Activated CD8-positive, alpha-beta T cell treated with anti-CD3 and anti-CD28 coated beads for 36 hours (primary cell): ENCODE results near the gene NKD2. TPM values are rescaled to one million over a fixed set of nuclear protein-coding genes. Genes with fewer than 3 reads are reported as not detected.
A peak's percentile ranks its signal among the peaks of the same experiment; 100 is the strongest.

Source experiments
- ATAC-seq: fragments of 200-7000 bp; cut with Tn5 transposase; one replicate; pipeline ENCODE4 v1.10.0; 2021; ENCODE audit warnings: mild to moderate bottlenecking, moderate library complexity
- CTCF ChIA-PET: fragments of 350-600 bp; sonication (Branson Sonifier 250); formaldehyde crosslinking; loops from one replicate; lab custom pipeline; 2021; ENCODE audit warnings: antibody characterized with exemption; lab: Charles Lee
- POLR2A ChIA-PET: fragments of 350-600 bp; sonication (Branson Sonifier 250); formaldehyde crosslinking; loops from one replicate; lab custom pipeline; 2021; ENCODE audit warnings: antibody characterized with exemption; lab: Charles Lee
- DNase-seq: peaks from one replicate; pipeline ENCODE4 v3.0.0-alpha.2; 2020
- H3K27ac Mint-ChIP-seq: one replicate; pipeline ENCODE4 v1.8.0; 2021; ENCODE audit warnings: mild to moderate bottlenecking, mixed read lengths
- H3K27me3 Mint-ChIP-seq: one replicate; pipeline ENCODE4 v1.8.0; 2021; ENCODE audit warnings: mixed read lengths
- H3K36me3 Mint-ChIP-seq: one replicate; pipeline ENCODE4 v1.8.0; 2021; ENCODE audit warnings: low read depth, mixed read lengths
- H3K4me1 Mint-ChIP-seq: one replicate; pipeline ENCODE4 v1.8.0; 2021; ENCODE audit warnings: low read depth, mixed read lengths
- H3K4me3 Mint-ChIP-seq: one replicate; pipeline ENCODE4 v1.8.0; 2021; ENCODE audit warnings: mild to moderate bottlenecking, moderate library complexity, mixed read lengths
- H3K9me3 Mint-ChIP-seq: one replicate; pipeline ENCODE4 v1.8.0; 2021; ENCODE audit warnings: mixed read lengths
- intact Hi-C: fragments of 100-400 bp; cut with micrococcal nuclease; formaldehyde crosslinking; loops from one replicate; pipeline ENCODE4 v1.10.0; 2022
- total RNA-seq, 2 experiments: library from RNA; stranded (reverse); gene quantifications; one replicate each; pipeline ENCODE4 v1.2.3, GENCODE V29; 2021
- TF ChIP-seq, protein P1 (sequence below): fragments of 200-600 bp; IDR thresholded peaks from one replicate; pipeline ENCODE4 v1.8.0; 2022; ENCODE audit warnings: antibody characterized with exemption, mild to moderate bottlenecking

NKD2 gene
- total RNA-seq, 2 experiments from 2014 or later: 1.5 to 2.3 TPM

DNA sequence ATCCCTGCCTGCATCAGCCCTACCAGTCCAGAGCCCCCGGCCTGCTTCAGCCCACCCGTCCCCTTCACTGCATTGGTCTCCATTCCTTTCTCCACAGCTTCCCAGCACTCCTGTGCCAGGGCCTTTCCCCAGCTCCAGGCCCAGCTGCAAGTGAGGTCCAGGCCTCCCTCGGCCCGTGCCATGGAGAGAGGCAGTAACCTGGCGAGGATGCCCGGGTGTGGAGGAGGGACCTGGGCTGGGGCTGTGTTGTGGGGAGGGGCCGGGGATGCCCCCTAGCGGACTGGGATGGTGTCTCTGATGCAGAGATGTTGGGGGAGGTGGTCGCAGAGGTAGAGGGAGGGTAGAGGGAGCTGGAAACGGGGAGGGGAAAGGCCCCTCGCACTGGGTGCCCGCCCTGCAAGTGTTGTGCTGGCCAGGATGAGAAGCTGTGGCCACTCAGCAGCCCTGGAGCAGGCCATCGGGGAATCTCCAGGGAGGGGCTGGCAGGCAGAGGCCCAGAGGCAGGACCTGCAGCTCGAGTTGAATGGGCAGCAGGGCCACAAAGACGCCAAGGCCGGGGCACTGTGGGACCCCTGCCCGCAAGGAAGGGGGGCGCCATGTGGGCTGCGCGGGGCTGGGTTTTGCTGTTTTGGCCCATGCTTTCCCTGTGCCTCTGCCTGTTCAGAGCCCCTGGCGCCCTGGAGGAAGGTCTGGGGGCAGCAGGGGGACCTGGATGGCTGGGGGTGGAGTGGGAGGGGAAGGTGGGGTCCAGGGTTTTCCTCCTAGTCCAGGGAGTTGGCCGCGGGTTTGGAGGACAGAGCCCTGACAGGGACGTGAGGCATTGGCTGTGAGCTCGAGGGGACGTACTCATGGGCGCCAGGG is 26.0 kb upstream of the NKD2 start:
- Mint-ChIP-seq H3K27ac (no peak overlapping the region), H3K4me3 (no peak overlapping the region), H3K4me1 (peaks cover 15% of the 10 kb centered on the region), H3K27me3 (peaks cover 12% of the 10 kb centered on the region), H3K36me3 (no peaks in the 10 kb centered on the region), H3K9me3 (peaks cover 2% of the 10 kb centered on the region)
- intact Hi-C loops: no loop called here
- ATAC-seq (peak; percentile 39), DNase-seq (no peak)
- TF ChIP-seq, protein P1, sequence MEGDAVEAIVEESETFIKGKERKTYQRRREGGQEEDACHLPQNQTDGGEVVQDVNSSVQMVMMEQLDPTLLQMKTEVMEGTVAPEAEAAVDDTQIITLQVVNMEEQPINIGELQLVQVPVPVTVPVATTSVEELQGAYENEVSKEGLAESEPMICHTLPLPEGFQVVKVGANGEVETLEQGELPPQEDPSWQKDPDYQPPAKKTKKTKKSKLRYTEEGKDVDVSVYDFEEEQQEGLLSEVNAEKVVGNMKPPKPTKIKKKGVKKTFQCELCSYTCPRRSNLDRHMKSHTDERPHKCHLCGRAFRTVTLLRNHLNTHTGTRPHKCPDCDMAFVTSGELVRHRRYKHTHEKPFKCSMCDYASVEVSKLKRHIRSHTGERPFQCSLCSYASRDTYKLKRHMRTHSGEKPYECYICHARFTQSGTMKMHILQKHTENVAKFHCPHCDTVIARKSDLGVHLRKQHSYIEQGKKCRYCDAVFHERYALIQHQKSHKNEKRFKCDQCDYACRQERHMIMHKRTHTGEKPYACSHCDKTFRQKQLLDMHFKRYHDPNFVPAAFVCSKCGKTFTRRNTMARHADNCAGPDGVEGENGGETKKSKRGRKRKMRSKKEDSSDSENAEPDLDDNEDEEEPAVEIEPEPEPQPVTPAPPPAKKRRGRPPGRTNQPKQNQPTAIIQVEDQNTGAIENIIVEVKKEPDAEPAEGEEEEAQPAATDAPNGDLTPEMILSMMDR: no peak
- ChIA-PET CTCF (interaction anchor here (0.8 to 1.9 kb wide), 3 partner anchors 13 to 59 kb away, joined by 3 to 6 read pairs (median 3); no protein-coding TSS in a partner anchor), POLR2A (no interaction called here)

DNA sequence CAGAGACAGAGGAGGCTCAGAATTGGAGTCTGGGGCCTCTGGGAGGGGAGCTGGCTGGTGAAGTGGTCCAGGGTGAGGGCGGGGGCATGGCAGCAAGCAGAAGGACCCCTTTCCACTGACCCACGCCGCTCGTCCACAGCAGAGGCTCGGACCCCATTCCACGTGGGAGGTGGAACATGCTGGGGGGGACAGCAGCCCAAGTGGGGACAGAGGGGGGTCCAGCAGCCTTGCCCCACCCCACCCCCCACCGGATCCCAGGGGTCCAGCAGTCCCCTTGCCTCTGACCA is 25.4 kb upstream of the NKD2 start:
- POLR2A ChIA-PET: no interaction called here
- ATAC-seq (no peak), DNase-seq (no peak)
- Mint-ChIP-seq H3K4me1 (peaks cover 15% of the 10 kb centered on the region), H3K4me3 (no peak overlapping the region), H3K27ac (no peak overlapping the region), H3K36me3 (no peaks in the 10 kb centered on the region), H3K27me3 (peaks cover 17% of the 10 kb centered on the region), H3K9me3 (peaks cover 2% of the 10 kb centered on the region)
- TF ChIP-seq, protein P1: no peak
- intact Hi-C loops: no loop called here
- CTCF ChIA-PET: interaction anchor here (1.0 to 1.9 kb wide), 2 partner anchors 13 to 59 kb away, joined by 3 to 6 read pairs; no protein-coding TSS in a partner anchor

DNA sequence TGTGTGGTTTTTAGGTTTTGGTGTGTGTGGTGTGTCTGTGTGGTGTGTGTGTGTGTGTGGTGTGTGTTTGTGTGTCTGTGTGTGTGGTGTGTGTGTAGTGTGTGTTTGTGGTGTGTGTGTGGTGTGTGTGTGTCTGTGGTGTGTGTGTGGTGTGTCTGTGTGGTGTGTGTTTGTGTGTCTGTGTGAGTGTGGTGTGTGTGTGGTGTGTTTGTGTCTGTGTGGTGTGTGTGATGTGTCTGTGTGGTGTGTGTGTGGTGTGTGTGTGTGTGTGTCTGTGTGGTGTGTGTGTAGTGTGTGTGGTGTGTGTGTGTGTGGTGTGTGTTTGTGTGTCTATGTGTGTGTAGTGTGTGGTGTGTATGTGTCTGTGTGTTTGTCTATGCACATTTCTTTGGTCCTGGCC is 25.0 kb upstream of the NKD2 start:
- Mint-ChIP-seq H3K27ac (no peak overlapping the region), H3K27me3 (peaks cover 18% of the 10 kb centered on the region), H3K36me3 (no peaks in the 10 kb centered on the region), H3K4me3 (no peak overlapping the region), H3K9me3 (peaks cover 2% of the 10 kb centered on the region), H3K4me1 (peaks cover 15% of the 10 kb centered on the region)
- ATAC-seq (no peak), DNase-seq (no peak)
- ChIA-PET POLR2A (no interaction called here), CTCF (interaction anchor here (1.0 to 1.9 kb wide), 3 partner anchors 12 to 60 kb away, joined by 3 to 6 read pairs (median 4); no protein-coding TSS in a partner anchor)
- TF ChIP-seq, protein P1: no peak
- intact Hi-C loops: no loop called here

DNA sequence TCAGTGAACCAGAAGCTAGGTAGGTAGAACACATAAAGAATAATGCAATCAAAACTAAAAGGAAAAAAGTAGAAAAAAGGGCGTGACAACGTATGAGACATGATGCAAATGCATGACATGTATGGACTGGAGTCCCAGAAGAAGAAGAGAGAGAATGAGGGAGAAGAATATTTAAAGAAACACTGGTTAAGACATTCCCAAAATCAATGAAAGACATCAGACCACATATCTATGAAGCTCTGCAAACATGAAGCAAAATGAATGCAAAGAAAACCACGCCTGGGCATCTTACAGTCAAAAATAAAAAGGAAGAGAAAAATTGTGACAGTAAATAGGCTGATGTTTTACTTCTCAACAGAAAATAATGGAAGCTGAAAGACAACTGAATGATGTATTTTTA is 23.8 kb upstream of the NKD2 start:
- intact Hi-C loops: no loop called here
- no peak for ATAC-seq
- Mint-ChIP-seq H3K36me3 (no peaks in the 10 kb centered on the region), H3K9me3 (peaks cover 2% of the 10 kb centered on the region), H3K27ac (no peak overlapping the region), H3K4me1 (peaks cover 11% of the 10 kb centered on the region), H3K4me3 (no peak overlapping the region), H3K27me3 (peaks cover 20% of the 10 kb centered on the region)
- TF ChIP-seq, protein P1: no peak
- DNase-seq: no peak
- POLR2A ChIA-PET: interaction anchor here (1.3 kb wide), 1 partner anchor 38 kb away, joined by 4 read pairs; no protein-coding TSS in a partner anchor
- CTCF ChIA-PET: interaction anchor here (0.9 to 1.5 kb wide), 3 partner anchors 17 to 61 kb away, joined by 3 to 5 read pairs (median 4); no protein-coding TSS in a partner anchor

DNA sequence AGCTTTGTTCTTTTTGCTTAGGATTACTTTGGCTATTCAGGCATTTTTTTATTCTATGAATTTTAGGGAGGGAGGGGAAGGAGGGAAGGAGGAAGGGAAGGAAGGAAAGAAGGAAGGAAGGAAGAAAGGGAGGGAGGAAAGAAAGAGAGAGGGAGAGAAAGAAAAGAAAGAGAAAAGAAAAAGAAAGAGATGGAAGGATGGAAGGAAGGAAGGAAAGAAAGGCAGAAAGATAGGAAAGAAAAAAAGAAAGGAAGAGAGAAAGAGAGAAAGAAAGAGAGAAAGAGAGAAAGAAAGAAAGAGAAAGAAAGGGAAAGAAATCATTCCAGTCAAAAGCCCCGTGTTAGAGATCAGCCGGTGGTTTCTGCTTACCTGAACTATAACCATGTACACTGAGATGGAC is 20.8 kb upstream of the NKD2 start:
- Mint-ChIP-seq H3K27me3 (peaks cover 31% of the 10 kb centered on the region), H3K36me3 (no peaks in the 10 kb centered on the region), H3K4me3 (no peak overlapping the region), H3K9me3 (peaks cover 2% of the 10 kb centered on the region), H3K4me1 (peaks cover 11% of the 10 kb centered on the region), H3K27ac (no peak overlapping the region)
- POLR2A ChIA-PET: no interaction called here
- CTCF ChIA-PET: interaction anchor here (3.4 kb wide), 1 partner anchor 64 kb away, joined by 12 read pairs; no protein-coding TSS in a partner anchor
- ATAC-seq (no peak), DNase-seq (no peak)
- TF ChIP-seq, protein P1: no peak
- intact Hi-C loops: no loop called here
